HFF-Myc (cell line): ENCODE measurements around the gene TRAF2.

ENCODE experiments used
- DNase-seq: peaks from one replicate; pipeline ENCODE4 v3.0.0-alpha.2; 2011; ENCODE audit warnings: low read depth; ENCODE audit errors: extremely low read depth
- H3K4me3 ChIP-seq: replicated peaks from 2 replicates; pipeline ENCODE4 v1.5.1; 2011; ENCODE audit warnings: low read depth, mild to moderate bottlenecking, control low read depth, low read length
- CTCF ChIP-seq: IDR thresholded peaks from 2 replicates; pipeline ENCODE4 v1.5.1; 2012; ENCODE audit warnings: mild to moderate bottlenecking, low read depth, low read length, control low read depth; ENCODE audit errors: missing control alignments

The TRAF2 gene

GRCh38 chr9:136949817-136950655 is 63.7 kb downstream of the TRAF2 start:
- peak overlapping the region; percentile 48 for H3K4me3 ChIP-seq
- peak; percentile 49 for DNase-seq
- TF ChIP-seq CTCF: no peak

GRCh38 chr9:136950656-136951276 is 64.5 kb downstream of the TRAF2 start:
- DNase-seq: no peak
- TF ChIP-seq CTCF: no peak
- peak overlapping the region; percentile 48 for H3K4me3 ChIP-seq

- H3K4me3 ChIP-seq: no peak within 1 kb of the TSS
- DNase-seq: no peak
- no peak for TF ChIP-seq CTCF
Observed at GRCh38 chr9:136951541-136952320, 65.4 kb downstream of the TRAF2 start, which contains the start of gene LCN12. TSS of gene LCN12 (plus strand) at chr9:136952273. CDS start at chr9:136952328, 55 bp downstream.

GRCh38 chr9:136952321-136952850 is 66.1 kb downstream of the TRAF2 start:
- no peak for TF ChIP-seq CTCF
- no peak for DNase-seq

GRCh38 chr9:136952876-136953770 is 66.8 kb downstream of the TRAF2 start:
- no peak for DNase-seq
- TF ChIP-seq CTCF: no peak
- H3K4me3 ChIP-seq: no peak overlapping the region

More at GRCh38 chr9:136952321-136952850, 66.1 kb downstream of the TRAF2 start:
- H3K4me3 ChIP-seq: no peak overlapping the region
